PC-3 (cell line): ENCODE measurements around the gene ARHGAP18. TPM values are rescaled to one million over a fixed set of nuclear protein-coding genes. Genes with fewer than 3 reads are reported as not detected.

Source experiments
- ATAC-seq: fragments of 200-7000 bp; cut with Tn5 transposase; 2 replicates; pipeline ENCODE4 v1.9.1; 2020; ENCODE audit warnings: mild to moderate bottlenecking, moderate library complexity
- BruUV-seq: library from RNA; stranded (reverse); fragments of 400-500 nt; replicated peaks from 2 replicates; lab custom pipeline; 2021; lab: Mats Ljungman, UMichigan
- CTCF ChIA-PET: fragments of 300-600 bp; sonication (Branson Sonifier 250); formaldehyde crosslinking; loops from one replicate; lab custom pipeline; 2022; ENCODE audit warnings: antibody characterized with exemption; lab: Charles Lee
- POLR2A ChIA-PET: fragments of 300-600 bp; sonication (Branson Sonifier 250); formaldehyde crosslinking; loops from one replicate; lab custom pipeline; 2022; ENCODE audit warnings: antibody characterized with exemption; ENCODE audit not compliant: unreplicated experiment; lab: Charles Lee
- DNase-seq: peaks from one replicate; pipeline ENCODE4 v3.0.0-alpha.2; 2015
- H2AFZ ChIP-seq: fragments of 300-600 bp; sonication (generic); 2 replicates; pipeline ENCODE4 v1.6.0; 2016; ENCODE audit warnings: antibody characterized with exemption, low read length
- H3F3A ChIP-seq: fragments of 300-600 bp; sonication (generic); one replicate; pipeline ENCODE4 v1.6.0; 2017; ENCODE audit warnings: antibody characterized with exemption, low read length, control low read depth, mild to moderate bottlenecking; ENCODE audit not compliant: unreplicated experiment
- H3K27ac ChIP-seq: fragments of 300-600 bp; sonication (generic); 2 replicates; pipeline ENCODE4 v1.5.1; 2016; ENCODE audit warnings: mild to moderate bottlenecking, low read length
- H3K27me3 ChIP-seq: fragments of 300-600 bp; sonication (generic); 2 replicates; pipeline ENCODE4 v1.6.1; 2016; ENCODE audit warnings: low read length, mixed read lengths
- H3K36me3 ChIP-seq: fragments of 300-600 bp; sonication (generic); 2 replicates; pipeline ENCODE4 v1.6.1; 2016; ENCODE audit warnings: low read depth, mixed run types, low read length, mixed read lengths
- H3K4me1 ChIP-seq: fragments of 300-600 bp; sonication (generic); 2 replicates; pipeline ENCODE4 v1.5.1; 2016; ENCODE audit warnings: low read length; ENCODE audit not compliant: insufficient read depth
- H3K4me2 ChIP-seq: fragments of 300-600 bp; sonication (generic); 2 replicates; pipeline ENCODE4 v1.6.0; 2016; ENCODE audit warnings: low read length
- H3K4me3 ChIP-seq: fragments of 300-600 bp; sonication (generic); 2 replicates; pipeline ENCODE4 v1.5.1; 2016; ENCODE audit warnings: mild to moderate bottlenecking, low read length, mixed read lengths
- H3K79me2 ChIP-seq: fragments of 300-600 bp; sonication (generic); 2 replicates; pipeline ENCODE4 v1.6.1; 2017; ENCODE audit warnings: low read length, mixed read lengths
- H3K9ac ChIP-seq: fragments of 300-600 bp; sonication (generic); 2 replicates; pipeline ENCODE4 v1.6.0; 2016; ENCODE audit warnings: mild to moderate bottlenecking, low read length
- H3K9me2 ChIP-seq: fragments of 300-600 bp; sonication (generic); replicated peaks from 2 replicates; pipeline ENCODE4 v1.6.1; 2016; ENCODE audit warnings: mixed run types, low read length, mixed read lengths
- H3K9me3 ChIP-seq: fragments of 300-600 bp; sonication (generic); 2 replicates; pipeline ENCODE4 v1.6.1; 2016; ENCODE audit warnings: low read length, mixed read lengths
- H4K20me1 ChIP-seq: fragments of 300-600 bp; sonication (generic); 2 replicates; pipeline ENCODE4 v1.6.1; 2016; ENCODE audit warnings: low read length, mixed read lengths
- CTCF ChIP-seq: fragments of 300-600 bp; sonication (generic); conservative IDR thresholded peaks from 2 replicates; pipeline ENCODE4 v1.5.1; 2017; ENCODE audit warnings: antibody characterized with exemption, low read depth, mild to moderate bottlenecking, low read length
- EZH2 ChIP-seq: fragments of 300-600 bp; sonication (generic); IDR thresholded peaks from one replicate; pipeline ENCODE4 v1.6.1; 2017; ENCODE audit warnings: antibody characterized with exemption, mild to moderate bottlenecking, low read length; ENCODE audit not compliant: unreplicated experiment
- EZH2phosphoT487 ChIP-seq: fragments of 300-600 bp; sonication (generic); IDR thresholded peaks from 2 replicates; pipeline ENCODE4 v1.6.1; 2018; ENCODE audit warnings: mild to moderate bottlenecking, antibody characterized with exemption, low read length, borderline replicate concordance
- intact Hi-C: fragments of 100-400 bp; cut with micrococcal nuclease; formaldehyde crosslinking; loops from 2 replicates; pipeline ENCODE4 v1.9.0; 2023
- total RNA-seq: library from RNA; depleted of rRNA; stranded (reverse); fragments of >200 nt; gene quantifications from 2 replicates; pipeline ENCODE4 v1.2.3, GENCODE V29; 2014

The ARHGAP18 gene
- total RNA-seq, 1 experiment from 2014 or later = 5.9 TPM

GRCh38 chr6:129552413-129552812 is 157.6 kb downstream of the ARHGAP18 start:
- Histone ChIP-seq H4K20me1 (no peaks in the 10 kb centered on the region), H3K4me3 (no peak overlapping the region), H3K27me3 (no peaks in the 10 kb centered on the region), H3K9ac (no peak overlapping the region), H3K4me2 (no peak overlapping the region), H2AFZ (no peak overlapping the region), H3F3A (no peaks in the 10 kb centered on the region), H3K9me2 (no peaks in the 10 kb centered on the region), H3K9me3 (no peaks in the 10 kb centered on the region), H3K4me1 (no peaks in the 10 kb centered on the region), H3K27ac (no peak overlapping the region), H3K79me2 (no peaks in the 10 kb centered on the region), H3K36me3 (no peaks in the 10 kb centered on the region)
- no peak for DNase-seq
- TF ChIP-seq EZH2 = no peak
- no peak for ATAC-seq
- BruUV-seq = no TSS peak
- CTCF ChIA-PET = no interaction called here
- intact Hi-C loops = no loop called here
- POLR2A ChIA-PET = no interaction called here

- H2AFZ ChIP-seq = no peak overlapping the region
- ChIA-PET POLR2A (no interaction called here), CTCF (no interaction called here)
- no peak for DNase-seq
- intact Hi-C loops = no loop called here
- H3F3A ChIP-seq = no peaks in the 10 kb centered on the region
- TF ChIP-seq EZH2 (no peak), EZH2phosphoT487 (no peak), CTCF (no peak)
- H3K9me2 ChIP-seq = no peaks in the 10 kb centered on the region
- ATAC-seq = no peak
- H3K4me2 ChIP-seq = no peak overlapping the region
- no peaks in the 10 kb centered on the region for H3K4me1 ChIP-seq
- H3K4me3 ChIP-seq = no peak overlapping the region
- no peaks in the 10 kb centered on the region for H3K27me3 ChIP-seq
- no peaks in the 10 kb centered on the region for H3K36me3 ChIP-seq
- no peaks in the 10 kb centered on the region for H3K79me2 ChIP-seq
- no peak overlapping the region for H3K9ac ChIP-seq
- H3K9me3 ChIP-seq = no peaks in the 10 kb centered on the region
- BruUV-seq = no TSS peak
- H4K20me1 ChIP-seq = no peaks in the 10 kb centered on the region
- no peak overlapping the region for H3K27ac ChIP-seq
These were observed 158.5 kb downstream of the ARHGAP18 start for GRCh38 chr6:129551486-129551885.

DNA sequence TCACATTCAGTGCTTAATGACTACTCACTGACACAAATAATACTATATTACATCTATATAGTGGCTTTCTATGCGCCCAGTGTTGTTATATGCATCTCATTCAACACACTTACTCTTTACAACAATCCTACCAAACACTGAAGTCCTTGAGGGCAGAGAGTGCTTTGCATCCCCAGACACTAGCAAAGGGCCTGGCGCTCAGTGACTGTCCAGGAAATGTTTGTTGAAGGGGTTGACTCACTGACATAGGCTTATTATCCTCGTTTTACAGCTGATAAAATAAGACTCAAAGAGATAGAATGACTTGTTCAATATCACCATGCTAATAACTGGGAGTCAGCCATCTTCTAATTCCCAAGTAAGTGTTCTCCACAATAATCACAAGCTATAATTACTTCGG is 163.3 kb downstream of the ARHGAP18 start:
- no peaks in the 10 kb centered on the region for H3K9me3 ChIP-seq
- intact Hi-C loops = no loop called here
- ChIA-PET POLR2A (no interaction called here), CTCF (no interaction called here)
- no peak overlapping the region for H2AFZ ChIP-seq
- DNase-seq = peak; percentile 17
- H3K4me2 ChIP-seq = no peak overlapping the region
- no peaks in the 10 kb centered on the region for H3F3A ChIP-seq
- peak; percentile 76; the same call in 1 of the 2 replicates for ATAC-seq
- H3K79me2 ChIP-seq = no peaks in the 10 kb centered on the region
- no peak overlapping the region for H3K9ac ChIP-seq
- H3K27ac ChIP-seq = no peak overlapping the region
- H3K9me2 ChIP-seq = no peaks in the 10 kb centered on the region
- no TSS peak for BruUV-seq
- no peaks in the 10 kb centered on the region for H3K4me1 ChIP-seq
- no peaks in the 10 kb centered on the region for H3K36me3 ChIP-seq
- TF ChIP-seq CTCF (no peak), EZH2 (no peak), EZH2phosphoT487 (no peak)
- H3K4me3 ChIP-seq = no peak overlapping the region
- no peaks in the 10 kb centered on the region for H3K27me3 ChIP-seq
- no peaks in the 10 kb centered on the region for H4K20me1 ChIP-seq
